Measurements from ENCODE around the gene PFKFB3. TPM values are rescaled to one million over a fixed set of nuclear protein-coding genes. Genes with fewer than 3 reads are reported as not detected.

Gene PFKFB3
- total RNA-seq, 1 donor from 2014 or later = 9.9 TPM

DNA sequence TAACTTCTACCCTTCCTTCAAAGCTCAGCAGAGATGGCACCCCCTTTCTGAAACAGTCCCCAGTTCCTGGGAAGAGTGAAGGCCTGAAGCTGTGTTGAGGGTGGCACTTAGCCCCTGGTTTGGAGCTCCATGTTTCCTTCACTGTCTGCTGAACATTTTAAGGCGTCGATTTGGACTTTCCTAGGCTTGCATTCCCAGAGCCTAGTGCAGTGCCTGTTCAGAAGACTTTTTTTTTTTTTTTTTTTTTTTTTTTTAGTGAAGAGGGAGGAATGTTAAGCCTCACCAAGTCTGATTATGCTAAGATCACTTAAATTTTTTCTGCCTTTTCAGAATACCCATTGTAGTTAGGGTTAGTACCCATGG, 97.0 kb downstream of the PFKFB3 start:
- Histone ChIP-seq H3K9ac (ENCODE audit: low read depth in 1 of 3, low read length in 3 of 3) (no peak overlapping the region), H3K36me3 (ENCODE audit: control insufficient read depth in 3 of 3, insufficient read depth in 3 of 3, low read length in 3 of 3) (no peaks in the 10 kb centered on the region), H3K27me3 (ENCODE audit: control insufficient read depth in 3 of 3, insufficient read depth in 3 of 3, low read length in 3 of 3) (no peaks in the 10 kb centered on the region), H3K27ac (ENCODE audit: low read depth, low read length) (no peak overlapping the region), H3K4me3 (ENCODE audit: low read length in 3 of 3) (no peak overlapping the region), H3K4me1 (ENCODE audit: control insufficient read depth in 3 of 3, insufficient read depth in 3 of 3, low read length in 3 of 3) (peaks cover 0 to 5% (median 5%) of the 10 kb centered on the region in 3 donors), H3K9me3 (ENCODE audit: control insufficient read depth in 3 of 3, low read length in 3 of 3) (no peaks in the 10 kb centered on the region)

DNA sequence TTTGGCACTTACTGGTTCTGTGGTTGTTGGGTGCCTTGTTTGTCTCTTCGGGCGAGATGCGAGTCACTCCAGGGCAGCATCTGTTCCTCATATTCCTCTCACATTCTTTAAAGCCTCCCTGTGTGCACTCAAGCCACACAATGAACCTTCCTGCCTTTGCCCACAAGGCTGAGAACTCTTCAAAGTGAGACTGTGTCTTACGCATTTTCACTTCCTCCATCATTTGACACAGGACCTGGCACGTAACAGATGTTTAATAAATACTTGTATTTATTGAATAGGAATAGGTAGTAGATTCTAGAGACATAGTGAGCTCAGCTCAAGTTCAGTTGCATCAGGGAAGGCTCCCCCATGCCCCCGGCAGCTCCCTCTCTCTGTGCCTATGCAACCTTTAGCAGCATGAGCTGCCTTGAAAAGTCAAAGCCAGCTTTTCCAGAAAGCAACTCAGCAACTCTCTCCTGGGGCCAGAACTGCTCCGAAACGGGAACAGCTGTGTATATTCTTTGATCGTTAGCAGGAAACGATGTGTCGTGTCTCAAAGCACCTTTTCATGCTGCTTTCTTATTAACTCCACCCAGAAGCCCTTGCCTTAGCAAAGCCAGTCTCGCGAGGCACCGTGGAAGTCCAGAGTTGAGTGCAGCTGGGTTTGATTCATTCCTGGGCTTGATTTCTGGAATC, 97.5 kb downstream of the PFKFB3 start:
- peak overlapping the region; percentile 51 for H3K27ac ChIP-seq (ENCODE audit: low read depth, low read length)
- no peak overlapping the region for H3K4me3 ChIP-seq (ENCODE audit: low read length in 3 of 3)
- peaks cover 0 to 5% (median 5%) of the 10 kb centered on the region in 3 donors for H3K4me1 ChIP-seq (ENCODE audit: control insufficient read depth in 3 of 3, insufficient read depth in 3 of 3, low read length in 3 of 3)
- no peak overlapping the region for H3K9ac ChIP-seq (ENCODE audit: low read depth in 1 of 3, low read length in 3 of 3)
- no peaks in the 10 kb centered on the region for H3K36me3 ChIP-seq (ENCODE audit: control insufficient read depth in 3 of 3, insufficient read depth in 3 of 3, low read length in 3 of 3)
- H3K9me3 ChIP-seq (ENCODE audit: control insufficient read depth in 3 of 3, low read length in 3 of 3) = no peaks in the 10 kb centered on the region
- H3K27me3 ChIP-seq (ENCODE audit: control insufficient read depth in 3 of 3, insufficient read depth in 3 of 3, low read length in 3 of 3) = no peaks in the 10 kb centered on the region

DNA sequence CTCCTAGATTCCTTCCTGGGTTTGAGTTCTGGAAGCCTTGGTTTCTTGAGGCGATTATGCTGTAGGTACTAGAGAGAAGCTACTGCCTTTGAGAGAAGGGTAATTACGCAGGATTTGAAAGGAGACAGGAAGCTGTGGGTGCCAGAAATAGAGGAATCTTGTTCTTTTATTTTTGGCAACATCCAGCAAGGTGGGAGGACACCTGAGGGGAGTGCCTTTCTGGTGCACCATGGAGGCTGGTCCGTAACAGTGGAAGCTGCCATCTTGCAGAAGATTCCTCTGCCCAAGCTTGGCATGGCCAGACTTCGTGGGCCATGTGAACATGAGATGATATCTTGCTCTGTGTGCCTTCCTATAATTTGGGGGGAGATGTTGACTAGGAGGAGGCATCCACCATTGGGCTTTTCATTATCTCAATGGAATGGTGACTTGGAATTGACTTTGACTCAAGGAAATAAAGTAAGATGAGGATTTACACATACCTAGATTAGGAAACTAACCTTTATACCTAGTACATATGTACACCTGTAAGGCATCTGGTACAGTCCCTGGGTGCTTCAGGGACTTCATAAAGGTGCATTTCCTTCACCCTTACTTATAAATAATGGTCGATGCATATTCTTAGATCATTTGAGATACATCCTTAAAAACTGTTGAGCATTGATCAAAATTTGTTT, 98.2 kb downstream of the PFKFB3 start:
- no peaks in the 10 kb centered on the region for H3K9me3 ChIP-seq (ENCODE audit: control insufficient read depth in 3 of 3, low read length in 3 of 3)
- H3K9ac ChIP-seq (ENCODE audit: low read depth in 1 of 3, low read length in 3 of 3) = no peak overlapping the region
- H3K27me3 ChIP-seq (ENCODE audit: control insufficient read depth in 3 of 3, insufficient read depth in 3 of 3, low read length in 3 of 3) = no peaks in the 10 kb centered on the region
- H3K4me1 ChIP-seq (ENCODE audit: control insufficient read depth in 3 of 3, insufficient read depth in 3 of 3, low read length in 3 of 3) = peaks cover 0 to 5% (median 5%) of the 10 kb centered on the region in 3 donors
- no peaks in the 10 kb centered on the region for H3K36me3 ChIP-seq (ENCODE audit: control insufficient read depth in 3 of 3, insufficient read depth in 3 of 3, low read length in 3 of 3)
- H3K27ac ChIP-seq (ENCODE audit: low read depth, low read length) = peak overlapping the region; percentile 51
- no peak overlapping the region for H3K4me3 ChIP-seq (ENCODE audit: low read length in 3 of 3)

DNA sequence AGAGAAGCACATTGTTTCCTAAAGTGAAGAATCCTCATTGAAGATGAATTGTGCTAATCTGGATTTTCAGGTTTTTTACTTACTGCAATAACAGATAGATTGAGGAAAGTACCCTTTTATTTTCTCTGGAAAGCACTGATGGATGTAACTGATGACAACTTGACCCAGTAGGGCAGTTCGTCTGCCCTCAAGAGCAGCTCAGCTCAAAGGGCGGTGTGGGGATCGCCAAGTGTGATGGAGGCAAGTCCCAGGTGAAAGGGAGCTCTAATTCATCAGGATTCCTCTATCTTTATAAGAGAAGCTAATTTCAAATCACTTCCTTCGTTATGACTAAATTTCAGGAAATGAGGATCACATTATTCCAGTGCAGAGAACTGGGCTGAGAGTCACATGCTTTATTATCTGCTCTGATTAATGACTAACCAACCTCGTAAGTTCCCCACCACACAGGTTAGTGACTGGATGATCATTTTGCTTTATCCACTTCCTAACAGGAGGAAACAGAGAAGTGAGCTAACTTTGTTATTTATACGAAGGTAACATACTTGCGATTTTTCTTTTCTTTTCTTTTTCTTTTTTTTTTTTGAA, 98.8 kb downstream of the PFKFB3 start:
- Histone ChIP-seq H3K27me3 (ENCODE audit: control insufficient read depth in 3 of 3, insufficient read depth in 3 of 3, low read length in 3 of 3) (no peaks in the 10 kb centered on the region), H3K9ac (ENCODE audit: low read depth in 1 of 3, low read length in 3 of 3) (no peak overlapping the region), H3K9me3 (ENCODE audit: control insufficient read depth in 3 of 3, low read length in 3 of 3) (no peaks in the 10 kb centered on the region), H3K27ac (ENCODE audit: low read depth, low read length) (no peak overlapping the region), H3K36me3 (ENCODE audit: control insufficient read depth in 3 of 3, insufficient read depth in 3 of 3, low read length in 3 of 3) (no peaks in the 10 kb centered on the region), H3K4me1 (ENCODE audit: control insufficient read depth in 3 of 3, insufficient read depth in 3 of 3, low read length in 3 of 3) (peaks cover 0 to 5% (median 5%) of the 10 kb centered on the region in 3 donors), H3K4me3 (ENCODE audit: low read length in 3 of 3) (no peak overlapping the region)

Small RNA genes within 50 kb of the gene (small RNA-seq; reads per million reads assigned to genes)
- not detected for gene RF00019

Other genes with a start within 250 kb of the PFKFB3 start
- gene IL15RA, start 225.4 kb upstream of the PFKFB3 start, total RNA-seq = 1.6 TPM
- not detected for gene IL2RA, start 140.6 kb upstream of the PFKFB3 start, total RNA-seq
- gene RBM17, start 113.9 kb upstream of the PFKFB3 start, total RNA-seq = 41.2 TPM